ENCODE results near the gene UNCX.

DNA sequence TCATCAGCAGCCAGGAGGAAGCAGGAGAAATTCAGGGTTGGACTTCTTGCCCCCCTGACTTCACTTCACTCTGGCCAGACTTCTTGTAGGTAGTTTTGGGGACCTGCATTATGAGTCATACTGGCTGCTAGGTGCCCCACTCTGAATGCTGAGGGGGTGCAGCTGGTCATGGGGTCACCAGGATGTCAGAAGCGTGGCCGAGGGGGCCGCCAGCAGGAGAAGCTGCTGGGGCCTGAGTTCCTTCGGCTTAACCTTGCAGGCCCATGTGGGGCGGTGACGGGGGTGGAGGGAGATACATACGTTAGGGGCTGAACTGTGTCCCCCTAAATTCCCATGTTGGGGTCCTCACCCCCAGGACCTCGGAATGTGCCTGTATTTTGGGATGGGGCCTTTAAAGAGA, 18.2 kb downstream of the UNCX start:
- TF ChIP-seq, protein P1, sequence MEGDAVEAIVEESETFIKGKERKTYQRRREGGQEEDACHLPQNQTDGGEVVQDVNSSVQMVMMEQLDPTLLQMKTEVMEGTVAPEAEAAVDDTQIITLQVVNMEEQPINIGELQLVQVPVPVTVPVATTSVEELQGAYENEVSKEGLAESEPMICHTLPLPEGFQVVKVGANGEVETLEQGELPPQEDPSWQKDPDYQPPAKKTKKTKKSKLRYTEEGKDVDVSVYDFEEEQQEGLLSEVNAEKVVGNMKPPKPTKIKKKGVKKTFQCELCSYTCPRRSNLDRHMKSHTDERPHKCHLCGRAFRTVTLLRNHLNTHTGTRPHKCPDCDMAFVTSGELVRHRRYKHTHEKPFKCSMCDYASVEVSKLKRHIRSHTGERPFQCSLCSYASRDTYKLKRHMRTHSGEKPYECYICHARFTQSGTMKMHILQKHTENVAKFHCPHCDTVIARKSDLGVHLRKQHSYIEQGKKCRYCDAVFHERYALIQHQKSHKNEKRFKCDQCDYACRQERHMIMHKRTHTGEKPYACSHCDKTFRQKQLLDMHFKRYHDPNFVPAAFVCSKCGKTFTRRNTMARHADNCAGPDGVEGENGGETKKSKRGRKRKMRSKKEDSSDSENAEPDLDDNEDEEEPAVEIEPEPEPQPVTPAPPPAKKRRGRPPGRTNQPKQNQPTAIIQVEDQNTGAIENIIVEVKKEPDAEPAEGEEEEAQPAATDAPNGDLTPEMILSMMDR (conservative IDR thresholded peaks at IDR 0.05; ENCODE audit: low read length) = no peak
- TF ChIP-seq EZH2phosphoT487 (IDR thresholded peaks at IDR 0.05; ENCODE audit: borderline replicate concordance) = no peak
